Erythroblast (primary cell): ENCODE measurements around the gene MCM3AP.

Experiments
- GATA1 ChIP-seq: IDR thresholded peaks from 2 replicates; pipeline ENCODE4 v1.6.1; 2011; ENCODE audit warnings: low read depth, mild to moderate bottlenecking, control low read depth, low read length, moderate library complexity
- POLR2A ChIP-seq: IDR thresholded peaks from 2 replicates; pipeline ENCODE4 v1.6.1; 2011; ENCODE audit warnings: mild to moderate bottlenecking, low read length

GRCh38 chr21:46215436-46216131, 69.8 kb downstream of the MCM3AP start:
- no peak for TF ChIP-seq POLR2A
- TF ChIP-seq GATA1 = no peak
